Coronary artery (tissue), 2 donors: ENCODE data around the gene TMSB15B.
A peak's percentile ranks its signal among the peaks of the same experiment; 100 is the strongest.
"Not testable (repeated sequence)": the region's sequence is repeated elsewhere in the genome, so short reads cannot be mapped to it uniquely, and the experiment has no call there.

Experiments used
- DNase-seq: peaks from one replicate; pipeline ENCODE4 v3.0.0-alpha.2; 2017; ENCODE audit warnings: low spot score
- H3K27ac ChIP-seq, 2 donors: fragments of 200-600 bp; sonication (generic); one replicate each; pipeline ENCODE4 v1.5.1; 2016 to 2019
- H3K4me3 ChIP-seq: fragments of 200-600 bp; sonication (generic); 2 replicates; pipeline ENCODE4 v1.5.1; 2016; ENCODE audit warnings: mild to moderate bottlenecking, moderate library complexity
- TF ChIP-seq, protein P1 (sequence below): fragments of 200-600 bp; sonication (generic); IDR thresholded peaks from one replicate; pipeline ENCODE4 v1.5.1; 2019; ENCODE audit warnings: antibody characterized with exemption

The TMSB15B gene

DNA sequence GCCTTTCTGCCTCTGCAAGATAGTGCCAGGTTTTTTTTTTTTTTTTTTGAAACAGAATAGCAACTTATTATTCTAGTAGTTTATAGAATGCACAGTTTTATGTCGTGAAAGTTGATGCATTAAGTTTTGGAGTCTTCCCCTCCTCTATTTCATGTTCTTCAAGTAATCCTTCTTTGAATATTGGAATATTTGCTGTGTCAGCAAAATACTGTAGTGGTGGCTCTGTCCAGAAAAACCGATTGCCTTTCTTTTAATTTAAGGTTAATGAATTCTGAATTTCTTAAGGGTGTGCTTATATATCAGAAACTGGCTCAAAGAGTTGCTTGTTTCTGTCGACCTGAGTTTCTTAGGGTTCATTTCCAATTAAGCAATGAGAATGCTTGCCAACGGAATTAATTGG lies 34.8 kb upstream of the TMSB15B start:
- H3K27ac ChIP-seq: no peak overlapping the region
- no peak overlapping the region for H3K4me3 ChIP-seq
- DNase-seq: no peak
- TF ChIP-seq, protein P1, sequence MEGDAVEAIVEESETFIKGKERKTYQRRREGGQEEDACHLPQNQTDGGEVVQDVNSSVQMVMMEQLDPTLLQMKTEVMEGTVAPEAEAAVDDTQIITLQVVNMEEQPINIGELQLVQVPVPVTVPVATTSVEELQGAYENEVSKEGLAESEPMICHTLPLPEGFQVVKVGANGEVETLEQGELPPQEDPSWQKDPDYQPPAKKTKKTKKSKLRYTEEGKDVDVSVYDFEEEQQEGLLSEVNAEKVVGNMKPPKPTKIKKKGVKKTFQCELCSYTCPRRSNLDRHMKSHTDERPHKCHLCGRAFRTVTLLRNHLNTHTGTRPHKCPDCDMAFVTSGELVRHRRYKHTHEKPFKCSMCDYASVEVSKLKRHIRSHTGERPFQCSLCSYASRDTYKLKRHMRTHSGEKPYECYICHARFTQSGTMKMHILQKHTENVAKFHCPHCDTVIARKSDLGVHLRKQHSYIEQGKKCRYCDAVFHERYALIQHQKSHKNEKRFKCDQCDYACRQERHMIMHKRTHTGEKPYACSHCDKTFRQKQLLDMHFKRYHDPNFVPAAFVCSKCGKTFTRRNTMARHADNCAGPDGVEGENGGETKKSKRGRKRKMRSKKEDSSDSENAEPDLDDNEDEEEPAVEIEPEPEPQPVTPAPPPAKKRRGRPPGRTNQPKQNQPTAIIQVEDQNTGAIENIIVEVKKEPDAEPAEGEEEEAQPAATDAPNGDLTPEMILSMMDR: no peak

DNA sequence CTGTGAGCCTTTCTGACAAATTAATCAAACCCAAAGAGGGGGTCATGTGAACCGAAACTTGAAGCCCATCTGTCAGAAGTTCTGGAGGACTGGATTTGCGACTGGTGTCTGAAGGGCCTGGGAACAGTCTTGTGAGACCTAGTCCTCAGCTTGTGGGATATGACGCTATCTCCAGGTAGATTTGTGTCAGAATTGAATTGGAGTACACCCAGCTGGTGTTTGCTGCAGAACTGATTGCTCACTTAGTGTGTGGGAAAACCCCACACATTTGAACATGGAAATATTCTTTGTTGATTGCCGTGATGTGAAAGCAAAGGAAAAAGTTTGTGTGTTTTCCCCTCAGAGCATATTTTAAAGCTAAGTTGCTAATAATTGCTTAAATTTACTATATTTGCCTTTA lies 30.3 kb upstream of the TMSB15B start:
- TF ChIP-seq, protein P1: no peak
- no peak for DNase-seq
- no peak overlapping the region for H3K27ac ChIP-seq
- no peak overlapping the region for H3K4me3 ChIP-seq

DNA sequence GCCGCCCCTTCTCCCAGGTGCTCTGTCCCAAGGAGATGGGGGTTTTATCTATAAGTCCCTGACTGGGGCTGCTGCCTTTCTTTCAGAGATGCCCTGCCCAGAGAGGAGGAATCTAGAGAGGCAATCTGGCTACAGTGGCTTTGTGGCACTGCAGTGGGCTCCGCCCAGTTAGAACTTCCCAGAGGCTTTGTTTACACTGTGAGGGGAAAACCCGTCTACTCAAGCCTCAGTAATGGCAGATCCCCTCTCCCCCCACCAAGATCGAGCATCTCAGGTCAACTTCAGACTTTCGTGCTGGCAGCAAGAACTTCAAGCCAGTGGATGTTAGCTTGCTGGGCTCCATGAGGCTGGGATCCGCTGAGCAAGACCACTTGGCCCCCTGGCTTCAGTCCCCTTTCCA lies 22.2 kb upstream of the TMSB15B start:
- not testable (repeated sequence) for H3K27ac ChIP-seq, H3K4me3 ChIP-seq, DNase-seq

DNA sequence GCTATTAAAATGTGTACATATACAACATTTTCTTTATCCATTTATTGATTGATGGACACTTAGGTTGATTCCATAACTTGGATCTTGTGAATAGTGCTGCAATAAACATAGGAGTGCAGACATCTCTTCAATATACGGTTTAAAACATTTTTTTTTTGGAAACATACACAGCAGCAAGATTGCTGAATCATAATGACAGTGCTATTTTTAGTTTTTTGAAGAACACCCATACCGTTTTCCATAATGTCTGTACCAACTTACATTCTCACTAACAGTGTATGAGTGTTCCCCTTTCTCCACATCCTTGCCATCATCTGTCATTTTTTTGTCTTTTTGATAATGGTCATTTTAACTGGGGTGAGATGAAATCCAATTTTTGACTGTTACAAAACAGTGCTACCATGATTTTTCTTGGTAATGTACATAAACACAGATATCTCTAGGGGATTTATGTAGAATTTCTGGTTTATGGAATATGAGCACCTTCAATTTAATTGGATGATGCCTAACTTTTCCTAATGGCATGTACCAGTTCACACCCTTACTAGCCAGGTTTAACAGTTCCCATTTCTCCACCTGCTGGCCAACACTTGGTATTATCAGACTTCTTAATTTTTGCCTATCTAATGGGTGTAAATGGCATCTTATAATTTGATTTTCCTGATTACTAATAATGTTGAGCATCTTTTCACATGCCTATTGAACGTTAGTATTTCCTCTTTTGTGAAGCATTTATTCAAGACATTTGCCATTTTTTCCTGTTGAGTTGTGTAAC lies 21.0 kb upstream of the TMSB15B start:
- TF ChIP-seq, protein P1: peak; percentile 26
- Histone ChIP-seq H3K27ac (no peak overlapping the region), H3K4me3 (no peak overlapping the region)
- DNase-seq: no peak

DNA sequence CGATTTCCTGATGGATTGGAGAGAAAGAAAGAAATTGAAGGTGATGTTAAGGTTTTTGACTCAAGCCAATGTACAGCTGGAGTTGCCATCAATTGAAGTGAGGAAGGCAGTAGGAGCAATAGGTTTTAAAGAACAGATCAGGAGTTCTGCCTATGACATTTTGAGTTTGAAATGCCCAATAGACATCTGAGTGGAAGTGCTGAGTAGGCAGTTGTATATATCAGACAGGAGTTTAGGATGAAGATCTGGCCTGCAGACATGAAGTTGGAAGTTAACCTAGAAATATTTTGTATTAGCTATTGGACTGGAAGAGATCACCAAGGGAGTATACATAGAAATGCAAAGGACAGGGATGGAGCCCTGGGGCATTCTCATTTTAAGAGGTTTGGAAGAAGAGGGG lies 12.9 kb upstream of the TMSB15B start:
- no peak for DNase-seq
- Histone ChIP-seq H3K27ac (no peak overlapping the region), H3K4me3 (no peak overlapping the region)
- TF ChIP-seq, protein P1: no peak

DNA sequence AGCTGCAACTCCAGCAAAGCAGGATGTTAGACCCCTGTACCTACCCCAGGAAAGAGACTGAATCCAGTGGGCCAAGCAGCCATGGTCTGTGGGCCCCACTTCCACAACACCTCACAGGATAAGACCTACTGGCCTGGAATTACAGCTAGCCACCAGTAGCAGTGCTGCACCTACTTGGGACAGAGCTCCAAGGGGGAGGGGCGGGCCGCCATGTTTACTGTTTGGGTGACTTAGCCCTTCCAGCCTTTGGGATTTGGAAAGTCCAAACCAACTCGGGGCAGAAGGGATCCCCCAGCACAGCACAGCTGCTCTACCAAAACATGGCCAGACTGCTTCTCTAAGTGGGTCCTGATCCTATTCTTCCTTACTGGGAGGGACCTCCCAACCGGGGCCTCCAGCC lies 9.1 kb upstream of the TMSB15B start:
- peak; percentile 70 for DNase-seq
- TF ChIP-seq, protein P1: no peak
- H3K4me3 ChIP-seq: no peak overlapping the region
- H3K27ac ChIP-seq: no peak overlapping the region

DNA sequence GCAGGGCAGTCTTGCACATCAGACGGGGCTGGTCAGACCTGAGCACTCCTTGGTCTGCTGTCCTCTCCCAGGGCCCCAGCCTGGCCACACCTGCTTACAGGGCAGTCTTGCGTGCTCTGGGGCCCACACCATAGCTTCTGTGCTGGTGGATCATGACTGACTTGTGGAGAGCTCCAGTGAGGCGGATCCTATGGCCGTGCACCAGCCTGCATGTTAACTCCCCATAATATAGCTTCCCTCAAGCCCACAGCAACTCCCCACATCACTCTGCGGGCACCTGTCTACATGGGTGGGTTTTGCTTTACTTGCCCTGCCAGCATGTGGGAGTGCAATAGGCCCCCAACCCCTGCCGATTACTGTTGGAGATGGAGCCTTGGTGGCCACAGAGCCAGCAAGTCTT lies 8.2 kb upstream of the TMSB15B start:
- H3K27ac ChIP-seq: no peak overlapping the region
- peak; percentile 56 for DNase-seq
- TF ChIP-seq, protein P1: no peak
- H3K4me3 ChIP-seq: no peak overlapping the region

DNA sequence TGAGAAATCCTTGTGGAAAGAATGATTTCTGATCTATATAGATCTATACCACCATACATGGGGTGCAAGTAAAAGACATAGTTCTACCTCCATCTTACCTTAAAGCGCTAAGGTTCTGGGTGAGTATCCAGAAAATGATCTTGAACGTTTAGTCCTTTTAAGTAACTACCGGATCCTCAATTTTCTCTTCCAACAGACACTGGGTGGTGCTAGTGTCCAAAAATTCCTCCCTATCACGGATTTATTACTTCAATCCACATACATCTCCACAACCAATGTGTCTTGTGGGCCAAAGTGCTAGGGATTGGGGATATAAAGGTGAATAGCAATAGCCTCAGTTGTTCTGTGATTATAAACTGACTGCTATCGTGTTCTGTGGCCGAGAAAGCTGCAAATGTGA lies 1.8 kb upstream of the TMSB15B start:
- H3K4me3 ChIP-seq, DNase-seq, H3K27ac ChIP-seq: not testable (repeated sequence)

DNA sequence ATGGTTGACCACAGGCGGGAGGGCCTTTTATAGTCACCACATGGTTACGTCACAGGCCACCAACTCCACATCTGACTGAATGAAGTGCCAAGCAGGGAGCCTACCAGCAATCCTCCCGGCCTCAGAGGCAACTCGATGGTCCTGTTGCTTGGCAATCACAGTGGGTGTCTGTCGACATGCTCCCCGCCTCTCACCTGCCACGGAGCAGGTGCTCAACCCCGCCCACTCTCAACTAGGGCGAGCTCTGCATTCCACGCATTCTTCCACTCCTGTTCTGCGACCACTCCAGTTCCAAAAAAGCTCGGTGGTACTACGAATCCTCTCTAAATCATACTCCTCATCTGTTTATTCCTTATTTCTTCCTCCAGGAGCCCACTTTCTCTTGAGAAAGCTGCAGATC lies 21.1 kb downstream of the TMSB15B start:
- DNase-seq, H3K4me3 ChIP-seq, H3K27ac ChIP-seq: not testable (repeated sequence)
